ENCODE data around the gene MED23.

Gene MED23, protein sequence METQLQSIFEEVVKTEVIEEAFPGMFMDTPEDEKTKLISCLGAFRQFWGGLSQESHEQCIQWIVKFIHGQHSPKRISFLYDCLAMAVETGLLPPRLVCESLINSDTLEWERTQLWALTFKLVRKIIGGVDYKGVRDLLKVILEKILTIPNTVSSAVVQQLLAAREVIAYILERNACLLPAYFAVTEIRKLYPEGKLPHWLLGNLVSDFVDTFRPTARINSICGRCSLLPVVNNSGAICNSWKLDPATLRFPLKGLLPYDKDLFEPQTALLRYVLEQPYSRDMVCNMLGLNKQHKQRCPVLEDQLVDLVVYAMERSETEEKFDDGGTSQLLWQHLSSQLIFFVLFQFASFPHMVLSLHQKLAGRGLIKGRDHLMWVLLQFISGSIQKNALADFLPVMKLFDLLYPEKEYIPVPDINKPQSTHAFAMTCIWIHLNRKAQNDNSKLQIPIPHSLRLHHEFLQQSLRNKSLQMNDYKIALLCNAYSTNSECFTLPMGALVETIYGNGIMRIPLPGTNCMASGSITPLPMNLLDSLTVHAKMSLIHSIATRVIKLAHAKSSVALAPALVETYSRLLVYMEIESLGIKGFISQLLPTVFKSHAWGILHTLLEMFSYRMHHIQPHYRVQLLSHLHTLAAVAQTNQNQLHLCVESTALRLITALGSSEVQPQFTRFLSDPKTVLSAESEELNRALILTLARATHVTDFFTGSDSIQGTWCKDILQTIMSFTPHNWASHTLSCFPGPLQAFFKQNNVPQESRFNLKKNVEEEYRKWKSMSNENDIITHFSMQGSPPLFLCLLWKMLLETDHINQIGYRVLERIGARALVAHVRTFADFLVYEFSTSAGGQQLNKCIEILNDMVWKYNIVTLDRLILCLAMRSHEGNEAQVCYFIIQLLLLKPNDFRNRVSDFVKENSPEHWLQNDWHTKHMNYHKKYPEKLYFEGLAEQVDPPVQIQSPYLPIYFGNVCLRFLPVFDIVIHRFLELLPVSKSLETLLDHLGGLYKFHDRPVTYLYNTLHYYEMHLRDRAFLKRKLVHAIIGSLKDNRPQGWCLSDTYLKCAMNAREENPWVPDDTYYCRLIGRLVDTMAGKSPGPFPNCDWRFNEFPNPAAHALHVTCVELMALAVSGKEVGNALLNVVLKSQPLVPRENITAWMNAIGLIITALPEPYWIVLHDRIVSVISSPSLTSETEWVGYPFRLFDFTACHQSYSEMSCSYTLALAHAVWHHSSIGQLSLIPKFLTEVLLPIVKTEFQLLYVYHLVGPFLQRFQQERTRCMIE (N-terminal part only)

DNA sequence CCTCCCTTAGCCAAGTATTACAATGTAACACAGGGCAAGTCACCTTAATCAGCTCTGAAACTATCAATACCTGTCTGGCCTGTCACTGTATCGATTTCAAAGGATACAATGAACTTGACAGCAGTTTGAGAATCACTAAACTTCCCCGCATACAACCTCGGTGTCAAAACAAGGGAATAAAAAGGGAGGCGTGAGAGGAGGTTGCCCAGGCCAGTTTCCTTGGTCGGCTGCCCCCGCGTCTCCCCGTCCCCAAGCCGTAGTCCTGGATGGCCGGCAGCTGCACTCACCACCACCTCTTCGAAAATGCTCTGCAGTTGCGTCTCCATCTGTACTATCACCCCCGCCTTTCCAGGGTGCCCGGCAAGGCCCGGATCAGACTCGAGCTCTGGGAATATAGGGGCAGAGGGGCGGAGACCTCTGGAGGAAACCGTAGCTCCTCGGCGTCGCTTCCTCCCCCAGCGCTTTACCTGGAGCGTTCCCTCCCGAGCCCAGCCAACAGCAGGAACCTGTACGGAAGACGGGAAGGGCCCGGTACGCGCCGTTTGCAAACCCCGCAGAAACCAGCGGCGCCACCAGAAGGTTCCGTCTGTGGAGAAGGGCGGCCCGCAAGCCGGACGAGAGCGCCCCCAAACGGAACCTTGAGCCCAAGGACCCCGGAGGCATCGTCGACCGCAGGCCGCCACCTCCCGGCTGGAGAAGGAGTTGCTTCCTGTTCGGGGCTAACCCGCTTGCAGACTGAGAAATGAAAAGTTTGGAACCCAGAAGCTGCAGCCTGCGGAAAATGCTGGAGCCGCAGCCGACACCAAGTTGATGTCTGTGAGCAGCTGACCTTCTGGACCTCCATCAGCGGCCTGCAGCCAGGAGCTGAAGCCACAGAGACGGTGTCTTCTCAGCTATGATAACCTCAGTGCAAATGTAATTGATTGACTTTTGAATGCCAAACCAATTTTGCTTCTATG lies at the start of gene MED23:
Gene MED23, minus strand, starts transcription at position 519 of the 959 bp plus-strand sequence. Its CDS starts 193 bp downstream, at position 326.
- DNase-seq = peak; percentile 81 to 97 (median 92)

DNA sequence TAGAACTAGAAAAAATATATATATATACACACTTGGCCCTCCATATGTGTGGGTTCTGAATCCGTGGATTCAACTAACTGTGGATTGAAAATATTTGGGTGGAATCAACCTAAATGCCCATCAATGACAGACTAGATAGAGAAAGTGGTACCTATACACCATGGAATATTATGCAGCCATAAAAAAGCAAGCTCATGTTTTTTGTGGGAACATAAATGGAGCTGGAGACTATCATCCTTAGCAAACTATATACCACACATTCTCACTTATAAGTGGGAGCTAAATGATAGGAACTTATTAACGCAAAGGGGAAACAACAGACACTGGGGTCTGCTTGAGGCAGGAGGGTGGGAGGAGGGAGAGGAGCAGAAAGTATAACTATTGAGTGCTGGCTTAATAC lies 45.1 kb upstream of the MED23 start:
- no peak for DNase-seq

DNA sequence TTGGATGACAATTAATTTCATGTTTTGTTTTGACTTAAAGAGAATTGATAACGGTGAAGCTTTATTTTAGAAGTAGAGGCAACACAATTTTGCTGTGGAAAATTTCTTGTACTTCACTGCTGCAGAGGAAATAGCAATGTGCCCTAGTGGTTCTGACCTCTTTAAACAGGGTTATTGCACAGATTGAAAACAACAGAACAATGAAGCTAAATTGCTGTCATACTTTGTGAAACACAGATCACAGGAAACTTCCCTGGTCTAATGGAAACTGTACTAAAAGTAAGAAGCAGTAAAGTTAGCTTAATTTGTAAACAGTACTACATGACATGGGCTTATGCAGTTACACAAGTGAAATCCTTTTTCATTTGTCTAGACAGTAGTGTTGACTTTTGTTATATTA lies 41.8 kb upstream of the MED23 start:
- no peak for DNase-seq

DNA sequence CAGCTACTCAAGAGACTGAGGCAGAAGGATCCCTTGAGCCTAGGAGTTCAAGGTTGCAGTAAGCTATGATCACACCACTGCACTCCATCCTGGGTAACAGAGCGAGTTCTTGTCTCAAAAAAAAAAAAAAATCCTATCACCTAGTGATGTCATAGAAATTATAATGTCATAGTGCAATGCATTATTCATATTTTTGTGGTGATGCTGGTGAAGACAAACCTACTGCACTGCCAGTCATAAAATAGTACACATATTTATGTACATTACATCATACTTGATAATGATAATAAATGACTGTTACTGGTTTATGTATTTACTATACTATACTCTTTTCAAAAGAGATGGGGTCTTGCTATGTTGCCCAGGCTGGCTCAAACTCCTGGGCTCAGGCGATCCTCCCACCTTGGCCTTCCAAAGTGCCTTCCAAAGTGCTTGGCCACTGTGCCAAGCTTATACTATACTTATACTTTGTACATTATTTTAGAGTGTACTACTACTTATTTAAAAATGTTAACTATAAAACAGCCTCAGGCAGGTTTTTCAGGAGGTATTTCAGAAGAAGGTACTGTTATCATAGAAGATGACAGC lies 35.6 kb upstream of the MED23 start:
- no peak for DNase-seq

DNA sequence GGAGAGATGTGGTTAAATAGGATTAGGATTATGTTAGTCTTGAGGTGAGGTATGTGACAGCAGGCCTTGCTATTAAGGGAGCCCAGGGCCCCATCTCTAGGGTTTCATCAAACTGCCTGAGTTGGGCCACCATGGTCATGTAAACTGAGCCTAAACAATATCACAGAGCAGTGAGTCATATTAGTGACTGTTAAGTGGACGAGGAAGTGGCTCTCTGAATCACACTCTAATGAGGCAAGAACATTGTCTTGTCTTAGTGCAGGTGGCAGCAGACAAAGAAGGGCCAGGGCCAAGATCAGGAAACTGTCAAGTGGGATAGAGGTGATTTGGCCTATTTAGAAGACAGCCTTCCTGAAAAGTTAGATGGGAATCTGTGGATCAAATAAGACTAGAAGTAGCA lies 32.2 kb upstream of the MED23 start:
- no peak for DNase-seq

DNA sequence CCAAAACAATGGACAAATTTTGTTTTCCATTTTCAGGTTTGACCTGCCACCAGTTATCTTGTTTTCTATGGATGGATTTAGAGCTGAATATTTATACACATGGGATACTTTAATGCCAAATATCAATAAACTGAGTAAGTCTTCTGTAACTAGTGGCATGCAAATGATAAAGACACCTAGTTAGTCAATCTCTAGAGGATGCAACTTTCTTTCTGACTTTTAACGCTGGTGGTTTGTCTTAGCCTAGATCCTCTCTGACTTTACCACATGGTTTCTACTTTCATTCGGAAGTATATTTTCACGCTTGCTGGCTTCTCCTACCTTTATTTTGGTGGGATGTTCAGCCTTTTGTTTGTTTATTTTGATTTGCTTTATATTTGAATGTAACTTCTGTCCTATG lies 30.2 kb upstream of the MED23 start:
- DNase-seq = no peak

DNA sequence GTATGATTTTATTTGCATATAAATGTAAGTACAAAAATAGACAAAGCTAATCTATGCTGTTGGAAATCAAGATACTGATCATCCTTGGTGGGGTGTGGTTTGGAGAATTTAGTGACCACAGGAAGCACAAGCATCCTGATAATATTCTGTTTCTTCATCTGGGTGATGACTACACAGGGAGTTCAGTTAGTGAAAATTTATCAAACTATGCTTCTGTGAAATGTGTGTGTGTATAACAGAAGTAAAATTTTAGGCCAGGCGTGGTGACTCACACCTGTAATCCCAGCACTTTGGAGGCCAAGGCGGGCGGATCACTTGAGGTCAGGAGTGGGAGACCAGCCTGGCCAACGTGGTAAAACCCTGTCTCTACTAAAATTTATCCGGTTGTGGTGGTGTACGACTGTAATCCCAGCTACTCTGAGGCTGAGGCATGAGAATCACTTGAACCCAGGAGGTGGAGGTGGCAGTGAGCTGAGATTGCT lies 29.6 kb upstream of the MED23 start:
- no peak for DNase-seq

DNA sequence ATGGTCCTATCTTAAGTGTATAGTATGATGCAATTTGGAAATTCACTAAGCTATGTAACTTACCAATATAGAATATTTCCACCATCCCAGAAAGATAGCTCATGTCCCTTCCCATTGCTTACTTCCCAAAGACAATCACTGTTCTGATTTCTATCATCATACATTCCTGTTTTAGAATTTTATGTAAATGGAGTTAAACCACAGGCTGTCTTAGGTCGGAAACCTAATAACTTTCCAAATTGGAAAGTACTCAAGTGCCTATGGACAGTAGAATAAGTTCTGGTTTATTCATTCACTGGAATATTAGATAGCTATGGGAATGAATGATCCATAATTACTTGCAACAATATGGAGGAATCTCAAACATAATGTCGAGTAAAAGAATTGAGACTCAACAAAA lies 29.2 kb upstream of the MED23 start:
- no peak for DNase-seq

DNA sequence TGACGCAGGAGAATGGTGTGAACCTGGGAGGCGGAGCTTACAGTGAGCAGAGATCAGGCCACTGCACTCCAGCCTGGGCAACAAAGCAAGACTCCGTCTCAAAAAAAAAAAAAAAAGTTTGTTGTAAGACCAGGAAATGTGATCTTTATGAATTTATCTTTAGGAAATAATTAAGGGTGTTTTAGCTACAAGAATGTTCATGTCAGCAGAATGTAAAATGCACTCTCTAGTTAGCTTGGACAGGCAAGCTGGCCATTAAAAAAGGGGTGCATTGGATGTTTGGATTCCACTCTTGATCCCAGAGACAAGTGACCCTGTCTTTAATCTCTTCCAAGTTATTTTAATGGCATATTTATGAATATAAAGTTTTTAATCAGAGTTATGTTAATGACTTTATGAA lies 28.6 kb upstream of the MED23 start:
- DNase-seq = no peak

DNA sequence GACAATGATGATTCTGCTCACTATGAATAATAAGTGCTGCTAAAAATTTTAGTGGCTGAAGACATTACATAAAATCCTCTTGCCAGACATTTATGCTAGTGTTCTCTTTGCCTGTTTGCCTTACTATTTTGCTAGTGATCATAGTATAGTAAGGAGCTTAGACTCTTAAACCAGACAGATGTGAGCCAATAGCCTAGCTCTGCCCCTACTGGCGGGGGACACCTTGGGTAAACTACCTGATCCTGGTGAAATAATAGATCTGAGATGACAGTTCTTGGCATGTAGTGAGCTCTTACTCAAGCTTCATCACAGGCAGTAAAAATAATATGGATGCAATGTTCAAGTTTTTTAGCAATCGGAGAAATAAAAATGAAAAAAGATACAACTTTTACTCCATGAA lies 27.9 kb upstream of the MED23 start:
- no peak for DNase-seq

DNA sequence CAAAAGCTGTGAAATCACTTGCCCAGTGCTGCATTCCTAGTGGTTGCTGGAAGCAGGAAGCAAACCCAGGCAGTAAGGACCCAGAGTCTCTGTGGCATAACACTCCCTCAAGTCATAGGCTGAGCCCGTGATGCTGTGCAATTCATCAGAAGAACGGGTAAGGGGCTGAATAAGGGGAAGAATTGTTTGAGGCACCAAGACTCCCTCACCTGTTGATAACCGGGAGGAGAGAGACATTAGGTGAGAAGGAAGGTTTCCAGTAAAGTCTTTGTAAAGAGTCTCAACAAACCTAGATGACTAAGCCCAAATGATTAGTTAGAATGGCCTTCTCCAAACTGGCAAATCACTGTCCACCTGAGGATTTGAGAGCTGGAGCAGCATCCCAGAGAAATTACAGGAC lies 27.3 kb upstream of the MED23 start:
- no peak for DNase-seq

DNA sequence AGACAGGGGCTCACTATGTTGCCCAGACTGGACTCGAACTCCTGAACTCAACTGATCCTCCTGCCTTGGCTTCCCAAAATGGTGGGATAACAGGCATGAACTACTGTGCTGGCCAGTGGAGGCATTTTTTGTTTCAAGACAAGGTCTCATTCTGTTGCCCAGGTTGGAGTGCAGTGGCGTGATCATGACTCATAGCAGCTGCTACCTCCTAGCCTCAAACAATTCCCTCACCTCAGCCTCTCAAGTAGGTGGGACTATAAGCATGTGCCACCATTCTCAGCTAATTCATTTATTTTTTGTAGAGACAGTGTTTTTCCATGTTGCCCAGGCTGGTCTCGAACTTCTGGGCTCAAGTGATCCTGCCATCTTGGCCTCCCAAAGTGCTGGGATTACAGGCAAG lies 26.3 kb upstream of the MED23 start:
- DNase-seq = no peak

DNA sequence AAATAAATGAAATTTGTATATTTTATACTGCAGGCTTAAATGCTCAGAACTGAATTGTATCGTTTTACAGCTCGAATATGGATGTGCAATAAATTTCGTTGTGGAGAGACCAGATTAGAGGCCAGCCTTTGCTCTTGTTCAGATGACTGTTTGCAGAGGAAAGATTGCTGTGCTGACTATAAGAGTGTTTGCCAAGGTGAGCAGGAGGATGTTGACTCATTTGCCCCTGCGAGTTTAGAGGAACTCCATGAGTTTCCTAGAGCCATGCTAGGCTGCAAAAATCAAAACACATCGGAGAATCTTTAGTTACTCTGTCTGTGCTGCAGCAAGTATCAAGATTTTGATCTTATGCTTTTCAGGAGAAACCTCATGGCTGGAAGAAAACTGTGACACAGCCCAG lies 24.4 kb upstream of the MED23 start:
- no peak for DNase-seq

DNA sequence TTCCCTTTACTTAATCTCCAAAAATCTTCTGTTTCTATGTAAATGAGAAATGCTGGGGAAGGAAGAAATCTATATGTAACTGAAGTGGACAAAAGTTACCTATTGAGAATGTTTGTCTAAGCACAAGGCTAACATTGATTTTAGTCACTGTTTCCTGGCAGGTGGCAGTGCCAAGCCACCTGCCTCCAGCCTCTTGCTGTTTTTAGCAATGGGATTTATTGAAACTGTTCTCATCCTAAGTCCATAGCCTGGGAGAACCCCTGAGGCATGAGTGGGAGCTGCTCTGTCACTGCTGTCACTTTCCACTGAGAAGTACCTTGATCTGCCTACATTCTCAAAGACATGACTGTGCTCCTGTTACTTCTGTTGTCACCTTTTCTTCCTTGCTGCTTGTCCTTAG lies 23.7 kb upstream of the MED23 start:
- DNase-seq = no peak

DNA sequence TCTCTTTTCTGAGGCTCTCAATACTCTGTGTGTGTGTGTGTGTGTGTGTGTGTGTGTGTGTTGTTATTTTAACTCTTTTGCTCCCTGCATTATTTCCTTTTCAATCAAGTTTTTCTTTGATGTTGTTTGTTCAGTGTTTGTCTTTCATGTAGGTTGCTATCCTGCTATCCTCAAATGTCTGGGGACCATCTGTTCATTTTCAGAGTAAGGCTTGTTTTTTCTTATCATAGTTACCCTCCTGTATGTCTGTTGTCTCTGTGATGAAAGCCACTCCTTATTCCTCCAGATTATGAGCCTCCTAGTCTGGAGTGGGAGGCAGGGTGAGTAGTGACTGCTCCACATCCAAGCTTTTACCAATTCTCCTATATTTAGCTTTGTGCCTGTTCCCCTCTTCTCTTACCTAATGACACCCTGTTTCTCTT lies 18.2 kb upstream of the MED23 start:
- DNase-seq = no peak

DNA sequence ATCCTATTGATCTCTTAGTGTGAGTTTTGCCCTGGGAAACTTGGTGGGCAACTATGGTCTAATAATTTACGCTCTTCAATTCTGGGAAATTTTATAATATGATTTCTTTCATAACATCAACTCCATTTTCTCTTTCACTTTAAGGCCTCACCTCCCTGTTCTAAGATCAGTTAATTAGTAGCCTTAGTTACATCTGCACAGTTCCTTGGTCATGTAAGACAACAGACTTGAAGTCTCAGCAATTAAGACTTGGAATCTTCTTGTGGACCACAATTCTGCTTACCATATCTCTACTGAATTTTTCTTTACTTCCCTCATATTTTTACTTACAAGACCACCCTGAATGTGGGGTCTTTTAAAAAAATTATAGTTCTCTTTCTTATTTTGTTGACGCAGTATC lies 17.8 kb upstream of the MED23 start:
- no peak for DNase-seq

DNA sequence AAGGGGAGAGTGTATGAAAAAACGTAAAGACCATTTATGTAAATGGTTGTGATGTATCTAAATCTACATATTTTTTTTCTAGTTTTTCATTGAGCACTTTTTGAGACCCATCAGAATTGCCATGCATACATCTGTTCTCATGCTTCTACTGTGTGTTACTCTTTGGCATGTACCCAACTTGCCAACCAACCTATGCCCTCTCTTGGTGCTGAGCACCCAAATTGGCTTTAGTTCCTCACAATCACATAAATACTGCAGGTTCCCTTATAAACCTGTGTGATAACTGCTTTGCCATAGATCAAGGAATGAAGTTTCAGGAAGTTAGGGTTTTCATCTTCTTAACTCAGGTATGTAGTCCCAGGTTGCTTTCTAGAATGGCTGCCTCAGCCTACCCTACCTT lies 16.9 kb upstream of the MED23 start:
- no peak for DNase-seq

DNA sequence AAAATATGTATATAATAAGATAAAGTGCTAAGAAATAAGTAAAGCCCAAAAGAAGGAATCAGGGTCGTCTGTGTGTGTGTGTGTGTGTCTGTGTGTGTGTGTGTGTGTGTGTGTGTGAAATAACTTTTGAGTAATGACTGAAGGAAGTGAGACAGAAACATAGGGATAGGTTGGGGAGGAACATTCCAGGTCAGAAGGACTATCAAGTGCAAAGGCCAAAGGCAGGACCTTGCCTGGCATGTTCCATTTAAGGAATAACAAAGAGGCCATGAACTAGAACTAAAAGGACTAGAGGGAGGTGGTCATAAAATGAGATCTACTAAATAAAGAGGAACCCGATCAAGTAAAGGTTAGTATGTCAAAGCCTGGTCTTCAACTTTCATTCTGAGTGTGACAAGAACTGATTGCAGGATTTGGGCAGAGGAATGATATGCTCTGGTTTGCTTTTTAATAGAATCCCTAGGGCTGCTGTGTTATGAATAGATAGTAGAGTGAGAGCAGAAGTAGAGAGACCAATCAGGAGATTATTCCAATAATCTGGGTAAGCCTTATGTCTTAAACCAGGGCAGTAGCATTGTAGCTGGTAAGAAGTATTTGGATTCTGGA lies 15.9 kb upstream of the MED23 start:
- no peak for DNase-seq

DNA sequence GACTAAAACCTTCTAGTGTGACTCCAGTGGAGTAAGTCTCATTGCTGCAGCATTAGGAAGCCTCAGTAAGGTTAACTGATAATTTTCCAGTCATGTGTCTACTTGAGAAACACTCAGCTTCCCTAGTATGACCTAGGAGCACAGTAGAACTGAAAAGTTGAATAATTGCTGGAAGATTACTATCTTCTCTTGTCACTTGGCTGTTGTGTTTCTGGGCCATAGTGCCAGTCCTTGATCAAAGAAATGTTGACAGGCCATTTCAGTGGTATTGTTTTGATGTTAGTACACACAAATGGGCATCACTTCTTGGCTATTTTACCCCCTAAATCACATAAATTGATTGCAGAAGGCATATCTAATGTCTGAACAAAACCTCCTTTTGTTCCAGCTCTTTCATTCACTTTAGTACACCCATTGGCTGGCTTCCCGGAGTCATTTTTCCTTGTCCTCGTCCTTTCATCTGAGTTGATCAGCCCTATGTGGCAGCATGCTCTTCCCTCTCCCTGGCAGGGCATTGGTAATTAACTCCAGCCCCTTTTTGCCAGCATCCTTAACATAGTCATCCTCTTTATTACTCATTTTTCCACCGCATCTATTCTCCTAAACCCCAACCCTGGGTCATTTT lies 15.1 kb upstream of the MED23 start:
- no peak for DNase-seq

DNA sequence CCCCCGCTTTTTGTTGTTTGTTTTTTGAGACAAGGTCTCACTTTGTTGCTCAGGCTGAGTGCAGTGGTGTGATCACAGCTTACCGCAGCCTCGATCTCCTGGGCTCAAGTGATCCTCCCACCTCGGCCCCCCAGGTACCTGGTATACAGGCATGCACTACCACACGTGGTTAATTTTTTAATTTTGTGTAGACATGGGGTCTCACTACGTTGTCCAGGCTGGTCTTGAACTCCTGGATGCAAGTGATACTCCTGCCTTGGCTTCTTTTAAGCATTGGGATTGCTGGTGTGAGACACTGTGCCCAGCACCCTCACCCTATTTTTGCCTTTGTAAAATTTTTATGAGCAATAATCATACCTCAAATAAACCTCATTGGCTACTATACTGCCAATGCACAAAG lies 14.5 kb upstream of the MED23 start:
- no peak for DNase-seq

DNA sequence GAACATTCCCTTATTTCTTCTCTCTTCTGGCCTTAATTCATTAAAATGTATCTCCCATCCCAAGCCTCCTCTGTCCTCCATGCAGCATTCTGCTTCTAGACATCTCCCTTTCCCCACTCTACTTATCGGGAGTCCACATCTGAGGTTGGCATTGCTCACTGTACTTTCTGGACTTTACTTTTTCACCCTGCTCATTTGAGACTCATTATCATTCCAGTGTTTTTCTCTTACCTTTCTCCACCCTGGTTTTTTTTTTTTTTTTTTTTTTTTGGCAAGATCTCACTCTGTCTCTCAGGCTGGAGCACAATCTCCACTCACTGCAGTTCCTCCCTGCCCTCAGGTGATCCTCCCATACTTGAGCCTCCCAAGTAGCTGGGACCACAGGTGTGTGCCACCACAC lies 13.5 kb upstream of the MED23 start:
- DNase-seq = no peak

Data from stimulated activated naive CD4-positive, alpha-beta T cell (primary cell).